LNCAP (cell line): ENCODE data around the gene TRIM54.

Experiments
- CTCF ChIP-seq: fragments of 450-650 bp; IDR thresholded peaks from 2 replicates; pipeline ENCODE4 v1.5.1; 2017; ENCODE audit warnings: mild to moderate bottlenecking

TRIM54 gene

GRCh38 chr2:27281855-27282559 is at the start of gene TRIM54:
Gene TRIM54, plus strand, starts transcription at chr2:27282429. Its CDS starts 303 bp downstream, at chr2:27282732.
- TF ChIP-seq CTCF = no peak

- TF ChIP-seq CTCF = no peak
These were observed 48.9 kb upstream of the TRIM54 start for GRCh38 chr2:27233341-27233740.

- no peak for TF ChIP-seq CTCF
These were observed 46.1 kb upstream of the TRIM54 start for GRCh38 chr2:27236136-27236535.

- TF ChIP-seq CTCF = no peak
These were observed 45.6 kb upstream of the TRIM54 start for GRCh38 chr2:27236626-27237025.

GRCh38 chr2:27237341-27237945 is 44.8 kb upstream of the TRIM54 start:
- TF ChIP-seq CTCF = no peak

GRCh38 chr2:27238976-27239375 is 43.3 kb upstream of the TRIM54 start:
- TF ChIP-seq CTCF = no peak

GRCh38 chr2:27240406-27240805 is 41.8 kb upstream of the TRIM54 start:
- TF ChIP-seq CTCF = no peak
